Thyroid gland (tissue), 4 donors: ENCODE data around the gene STAT2.

Experiments used
- POLR2A ChIP-seq, 2 donors: fragments of 450-650 bp; IDR thresholded peaks; one replicate each; pipeline ENCODE4 v1.6.1; 2017; ENCODE audit warnings: antibody characterized with exemption in 2 of 2, mild to moderate bottlenecking in 2 of 2, moderate library complexity in 1 of 2
- TF ChIP-seq, protein P1 (sequence below), 6 experiments: fragments of 200-600 bp in 3 of 6; fragments of 450-650 bp in 3 of 6; sonication (generic) in 3 of 6; IDR thresholded peaks; one replicate each; pipeline ENCODE4 v1.5.1; 2016 to 2019; ENCODE audit warnings: antibody characterized with exemption in 6 of 6, mild to moderate bottlenecking in 2 of 6, inconsistent platforms in 1 of 6, moderate library complexity in 1 of 6

DNA sequence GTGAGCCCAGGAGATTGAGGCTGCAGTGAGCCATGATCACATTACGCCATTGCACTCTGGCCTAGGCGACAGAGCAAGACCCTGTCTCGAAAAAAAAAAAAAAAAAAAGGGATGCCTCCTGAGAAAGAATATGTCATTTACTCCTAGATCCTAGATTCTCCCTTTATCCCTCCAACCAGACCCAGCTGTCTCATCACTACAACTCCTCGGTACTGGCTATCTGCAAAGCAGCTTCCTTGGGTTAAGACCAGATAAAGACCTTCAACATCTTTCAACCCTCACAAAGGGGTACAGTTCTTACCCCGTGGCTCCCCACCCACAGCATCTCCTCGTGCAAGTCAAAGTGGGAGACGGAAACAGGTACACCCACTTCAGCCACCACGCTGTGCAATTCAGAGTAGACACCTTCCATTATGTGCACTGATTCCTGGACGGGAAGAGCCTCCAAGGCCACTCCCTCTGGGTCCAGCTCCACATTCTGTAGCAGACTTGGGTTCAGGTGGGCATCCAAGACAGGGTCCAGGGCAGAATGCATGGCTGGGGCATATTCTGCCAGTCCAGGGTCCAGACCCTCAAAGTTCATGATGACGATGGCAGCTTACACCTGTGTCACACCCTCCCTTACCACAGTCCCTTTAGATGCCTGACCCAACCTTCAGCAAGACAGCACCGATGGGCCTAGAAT, 27.3 kb downstream of the STAT2 start:
- TF ChIP-seq, protein P1, sequence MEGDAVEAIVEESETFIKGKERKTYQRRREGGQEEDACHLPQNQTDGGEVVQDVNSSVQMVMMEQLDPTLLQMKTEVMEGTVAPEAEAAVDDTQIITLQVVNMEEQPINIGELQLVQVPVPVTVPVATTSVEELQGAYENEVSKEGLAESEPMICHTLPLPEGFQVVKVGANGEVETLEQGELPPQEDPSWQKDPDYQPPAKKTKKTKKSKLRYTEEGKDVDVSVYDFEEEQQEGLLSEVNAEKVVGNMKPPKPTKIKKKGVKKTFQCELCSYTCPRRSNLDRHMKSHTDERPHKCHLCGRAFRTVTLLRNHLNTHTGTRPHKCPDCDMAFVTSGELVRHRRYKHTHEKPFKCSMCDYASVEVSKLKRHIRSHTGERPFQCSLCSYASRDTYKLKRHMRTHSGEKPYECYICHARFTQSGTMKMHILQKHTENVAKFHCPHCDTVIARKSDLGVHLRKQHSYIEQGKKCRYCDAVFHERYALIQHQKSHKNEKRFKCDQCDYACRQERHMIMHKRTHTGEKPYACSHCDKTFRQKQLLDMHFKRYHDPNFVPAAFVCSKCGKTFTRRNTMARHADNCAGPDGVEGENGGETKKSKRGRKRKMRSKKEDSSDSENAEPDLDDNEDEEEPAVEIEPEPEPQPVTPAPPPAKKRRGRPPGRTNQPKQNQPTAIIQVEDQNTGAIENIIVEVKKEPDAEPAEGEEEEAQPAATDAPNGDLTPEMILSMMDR (IDR thresholded peaks at IDR 0.05) = no peak
- no peak for TF ChIP-seq POLR2A (IDR thresholded peaks at IDR 0.05)
